Nephron progenitor cell (in vitro differentiated cells): ENCODE measurements around the gene FAM184A.

Experiments used
- DNase-seq: peaks from one replicate; pipeline ENCODE4 v3.0.0; 2021
- H3K27ac Mint-ChIP-seq: 2 replicates; pipeline ENCODE4 v1.8.0; 2021; ENCODE audit warnings: mild to moderate bottlenecking, moderate library complexity, mixed read lengths
- H3K27me3 Mint-ChIP-seq: 2 replicates; pipeline ENCODE4 v1.8.0; 2021; ENCODE audit warnings: mild to moderate bottlenecking, low read depth, mixed read lengths; ENCODE audit not compliant: poor library complexity
- H3K36me3 Mint-ChIP-seq: 2 replicates; pipeline ENCODE4 v1.8.0; 2021; ENCODE audit warnings: low read depth, mixed read lengths
- H3K4me1 Mint-ChIP-seq: 2 replicates; pipeline ENCODE4 v1.8.0; 2021; ENCODE audit warnings: mixed read lengths
- H3K4me3 Mint-ChIP-seq: 2 replicates; pipeline ENCODE4 v1.8.0; 2021; ENCODE audit warnings: mild to moderate bottlenecking, moderate library complexity, mixed read lengths
- H3K9me3 Mint-ChIP-seq: 2 replicates; pipeline ENCODE4 v1.8.0; 2021; ENCODE audit warnings: mild to moderate bottlenecking, moderate library complexity, mixed read lengths
- TF ChIP-seq, protein P1 (sequence below): fragments of 200-600 bp; sonication (generic); IDR thresholded peaks from 2 replicates; pipeline ENCODE4 v1.5.0; 2021; ENCODE audit warnings: antibody characterized with exemption

FAM184A gene

DNA sequence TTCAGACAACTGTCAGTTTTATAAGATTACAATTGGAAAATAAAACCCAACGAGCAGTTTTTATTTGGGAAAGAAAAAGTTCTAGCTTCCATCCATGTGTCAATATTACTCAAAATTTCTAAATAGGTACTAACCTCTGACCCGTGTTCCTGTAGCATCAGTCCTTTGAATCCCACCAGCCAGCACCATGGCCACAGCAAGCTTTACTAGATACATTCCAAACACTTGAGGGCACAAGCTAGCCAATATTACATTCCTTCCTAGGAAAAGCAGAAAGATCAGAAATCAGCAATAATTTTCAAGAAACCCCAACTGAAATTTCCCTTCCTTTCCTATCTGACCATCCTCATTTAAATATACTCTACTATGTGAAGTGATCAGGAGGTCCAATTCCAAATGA, 165.3 kb downstream of the FAM184A start:
- DNase-seq = no peak
- TF ChIP-seq, protein P1, sequence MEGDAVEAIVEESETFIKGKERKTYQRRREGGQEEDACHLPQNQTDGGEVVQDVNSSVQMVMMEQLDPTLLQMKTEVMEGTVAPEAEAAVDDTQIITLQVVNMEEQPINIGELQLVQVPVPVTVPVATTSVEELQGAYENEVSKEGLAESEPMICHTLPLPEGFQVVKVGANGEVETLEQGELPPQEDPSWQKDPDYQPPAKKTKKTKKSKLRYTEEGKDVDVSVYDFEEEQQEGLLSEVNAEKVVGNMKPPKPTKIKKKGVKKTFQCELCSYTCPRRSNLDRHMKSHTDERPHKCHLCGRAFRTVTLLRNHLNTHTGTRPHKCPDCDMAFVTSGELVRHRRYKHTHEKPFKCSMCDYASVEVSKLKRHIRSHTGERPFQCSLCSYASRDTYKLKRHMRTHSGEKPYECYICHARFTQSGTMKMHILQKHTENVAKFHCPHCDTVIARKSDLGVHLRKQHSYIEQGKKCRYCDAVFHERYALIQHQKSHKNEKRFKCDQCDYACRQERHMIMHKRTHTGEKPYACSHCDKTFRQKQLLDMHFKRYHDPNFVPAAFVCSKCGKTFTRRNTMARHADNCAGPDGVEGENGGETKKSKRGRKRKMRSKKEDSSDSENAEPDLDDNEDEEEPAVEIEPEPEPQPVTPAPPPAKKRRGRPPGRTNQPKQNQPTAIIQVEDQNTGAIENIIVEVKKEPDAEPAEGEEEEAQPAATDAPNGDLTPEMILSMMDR = no peak
- H3K4me1 Mint-ChIP-seq = no peaks in the 10 kb centered on the region
- H3K36me3 Mint-ChIP-seq = peaks cover 63% of the 10 kb centered on the region
- H3K27ac Mint-ChIP-seq = no peak overlapping the region
- H3K9me3 Mint-ChIP-seq = no peaks in the 10 kb centered on the region
- H3K4me3 Mint-ChIP-seq = no peak overlapping the region
- H3K27me3 Mint-ChIP-seq = no peaks in the 10 kb centered on the region

DNA sequence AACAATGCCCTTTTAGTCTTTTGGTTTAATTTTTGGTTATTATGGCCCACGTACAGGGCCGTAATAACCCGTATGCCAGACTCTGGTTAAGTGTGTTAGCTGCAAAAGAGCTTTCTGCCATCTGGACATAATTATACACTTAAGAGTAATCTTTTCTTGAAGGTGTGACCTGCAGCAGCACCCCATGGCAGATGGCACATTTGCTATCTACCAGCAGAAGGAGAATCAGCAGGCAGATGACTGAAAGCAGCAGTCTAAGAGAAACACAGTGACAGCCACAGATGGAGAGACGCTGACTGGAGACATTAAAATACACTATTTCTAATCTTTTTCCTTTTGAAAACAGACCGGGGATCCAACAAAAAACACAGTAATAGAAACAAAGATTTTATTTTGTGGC, 165.8 kb downstream of the FAM184A start:
- TF ChIP-seq, protein P1 = no peak
- Mint-ChIP-seq H3K27ac (no peak overlapping the region), H3K4me3 (no peak overlapping the region), H3K4me1 (no peaks in the 10 kb centered on the region), H3K36me3 (peaks cover 63% of the 10 kb centered on the region), H3K27me3 (no peaks in the 10 kb centered on the region), H3K9me3 (no peaks in the 10 kb centered on the region)
- no peak for DNase-seq
